Omental fat pad (tissue), 4 donors: ENCODE measurements around the gene DGKD. TPM values are rescaled to one million over a fixed set of nuclear protein-coding genes. Genes with fewer than 3 reads are reported as not detected.

Source experiments
- ATAC-seq: fragments of 150-250 bp; one replicate; pipeline ENCODE4 v1.9.1; 2016; ENCODE audit warnings: mild to moderate bottlenecking, moderate library complexity; ENCODE audit not compliant: low FRiP score
- DNase-seq: peaks from one replicate; pipeline ENCODE4 v3.0.0-alpha.2; 2019; ENCODE audit warnings: low spot score
- CTCF ChIP-seq, 3 donors: fragments of 450-650 bp; IDR thresholded peaks; one replicate each; pipeline ENCODE4 v1.5.1; 2016 to 2017; ENCODE audit warnings: antibody characterized with exemption in 3 of 3, mild to moderate bottlenecking in 3 of 3, moderate library complexity in 2 of 3
- total RNA-seq, 4 donors: library from RNA; depleted of rRNA; stranded (reverse); fragments of >200 nt; gene quantifications; one replicate each; pipeline ENCODE4 v1.1.0, GENCODE V29; 2016

The DGKD gene
- total RNA-seq, 4 donors from 2014 or later: 15.3 to 37.5 (median 22.9) TPM

DNA sequence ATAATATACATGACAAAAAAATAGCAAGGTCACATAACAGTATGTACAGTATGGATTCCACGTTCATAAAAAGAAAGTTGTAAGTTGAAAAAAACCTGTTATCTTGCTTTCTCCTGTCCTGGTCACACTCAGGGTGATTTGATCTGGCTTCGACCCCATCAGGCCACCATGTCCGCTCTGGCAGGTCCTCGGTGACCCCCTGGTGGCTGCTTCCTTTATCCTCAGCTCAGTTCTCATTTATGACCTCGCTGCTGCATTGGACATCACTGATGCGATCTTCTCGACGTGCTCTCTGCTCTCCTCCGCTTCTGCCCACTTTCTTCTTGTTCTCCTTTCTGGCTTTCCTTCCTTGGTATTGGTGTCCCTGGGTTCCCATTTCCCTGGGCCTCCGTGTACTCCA, 29.7 kb downstream of the DGKD start:
- DNase-seq: no peak
- no peak for TF ChIP-seq CTCF (IDR thresholded peaks at IDR 0.05)
- no peak for ATAC-seq

- no peak for TF ChIP-seq CTCF (IDR thresholded peaks at IDR 0.05)
- ATAC-seq (no peak), DNase-seq (no peak)
These were observed 30.7 kb downstream of the DGKD start for GRCh38 chr2:233384811-233385488.

- no peak for TF ChIP-seq CTCF (IDR thresholded peaks at IDR 0.05)
- DNase-seq: no peak
- ATAC-seq: no peak
These were observed 31.3 kb downstream of the DGKD start for GRCh38 chr2:233385489-233386044.

- no peak for TF ChIP-seq CTCF (IDR thresholded peaks at IDR 0.05)
- ATAC-seq (peak; percentile 78), DNase-seq (no peak)
These were observed 32.2 kb downstream of the DGKD start for GRCh38 chr2:233386382-233387041.

- ATAC-seq (no peak), DNase-seq (no peak)
- no peak for TF ChIP-seq CTCF (IDR thresholded peaks at IDR 0.05)
These were observed 32.9 kb downstream of the DGKD start for GRCh38 chr2:233387225-233387624.

DNA sequence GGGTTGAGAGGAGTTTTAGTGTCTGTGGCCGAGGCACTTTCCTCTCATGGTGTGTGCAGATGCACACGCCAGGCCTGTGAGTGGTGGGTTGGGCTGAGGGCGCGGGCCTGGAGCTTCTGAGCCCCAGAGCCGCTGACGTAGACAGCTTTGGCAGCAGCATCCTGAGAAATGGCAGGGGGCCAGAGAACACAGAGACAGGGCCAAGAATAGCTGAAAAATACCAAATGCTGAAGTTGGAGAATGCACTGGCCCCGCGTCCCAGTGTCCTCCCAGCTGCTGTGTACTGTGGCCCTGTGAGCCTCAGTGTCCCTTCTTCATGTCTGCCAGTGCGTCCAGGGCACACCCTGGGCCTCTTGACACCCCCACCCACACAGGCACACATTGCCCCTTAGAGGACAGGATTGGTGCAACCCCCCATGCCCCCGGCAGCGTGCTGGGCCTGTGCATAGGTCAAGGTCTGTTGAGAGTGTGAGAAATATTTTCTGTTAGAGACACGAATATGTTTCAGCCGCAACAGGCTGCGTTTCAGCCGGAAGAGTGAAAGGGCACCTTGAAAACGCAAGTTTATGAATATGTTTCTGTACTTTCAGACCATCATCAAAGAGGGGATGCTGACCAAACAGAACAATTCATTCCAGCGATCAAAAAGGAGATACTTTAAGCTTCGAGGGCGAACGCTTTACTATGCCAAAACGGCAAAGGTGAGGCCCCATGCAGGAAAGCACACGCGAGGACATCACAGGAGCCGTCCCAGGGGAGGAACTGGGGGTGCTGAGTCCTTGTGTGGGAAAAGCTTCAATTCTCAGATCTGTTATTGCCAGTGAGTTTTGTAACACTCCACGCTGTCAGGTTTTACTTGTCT, 33.6 kb downstream of the DGKD start:
- no peak for TF ChIP-seq CTCF (IDR thresholded peaks at IDR 0.05)

More for the DNA sequence above, 33.6 kb downstream of the DGKD start:
- peak; percentile 93 for ATAC-seq
- DNase-seq: peak; percentile 70
